K562 (cell line): ENCODE results near the gene SLC2A13. TPM values are rescaled to one million over a fixed set of nuclear protein-coding genes. Genes with fewer than 3 reads are reported as not detected.

Experiments used
- ATAC-seq: fragments of 200-7000 bp; cut with Tn5 transposase; 3 replicates; pipeline ENCODE4 v1.9.1; 2020; ENCODE audit warnings: moderate library complexity
- BruUV-seq: library from RNA; stranded (reverse); fragments of 400-500 nt; replicated peaks from 2 replicates; lab custom pipeline; 2021; lab: Mats Ljungman, UMichigan
- CTCF ChIA-PET: fragments of 300-600 bp; formaldehyde crosslinking; extraction: SDS; loops from one replicate; lab custom pipeline; 2021; ENCODE audit warnings: low intra/inter-chr PET ratio; lab: Yijun Ruan, JAX
- POLR2A ChIA-PET: fragments of 300-600, 350-650 bp; sonication (Branson Sonifier 250); formaldehyde crosslinking; extraction: SDS; loops from one replicate; lab custom pipeline; 2021; ENCODE audit warnings: antibody characterized with exemption, inconsistent platforms; lab: Yijun Ruan, JAX
- DNase-seq, 4 experiments: peaks; one replicate each; pipeline versions ENCODE4 v3.0.0 to v3.0.0-alpha.2; 2011 to 2018; ENCODE audit warnings: low spot score in 3 of 4, mixed read lengths in 3 of 4; ENCODE audit errors: extremely low read depth in 1 of 4
- FAIRE-seq: peaks from 2 replicates; lab custom pipeline; 2011; peaks lifted over from hg19 to GRCh38; lab: Jason Lieb, UNC
- H2AFZ ChIP-seq: 2 replicates; pipeline ENCODE4 v1.6.0; 2011; ENCODE audit warnings: low read depth, low read length, control low read depth, inconsistent platforms
- H3K27ac ChIP-seq: fragments of 200-600 bp; 3 replicates; pipeline ENCODE4 v1.8.0; 2011; ENCODE audit warnings: low read depth, mild to moderate bottlenecking, control low read depth, inconsistent platforms, low read length, moderate library complexity, mixed read lengths; ENCODE audit errors: extremely low read depth
- H3K27me3 ChIP-seq, 2 experiments: fragments of 300-600 bp in 1 of 2; 2 replicates in 1 of 2; 3 replicates in 1 of 2; pipeline versions ENCODE4 v1.6.0 to v1.8.0; 2011; ENCODE audit warnings: inconsistent platforms in 2 of 2, low read length in 2 of 2, mild to moderate bottlenecking in 1 of 2, mixed read lengths in 1 of 2, moderate library complexity in 1 of 2; ENCODE audit not compliant: control insufficient read depth in 2 of 2, insufficient read depth in 2 of 2
- H3K36me3 ChIP-seq: fragments of 300-600 bp; 3 replicates; pipeline ENCODE4 v1.8.0; 2011; ENCODE audit warnings: mild to moderate bottlenecking, low read length, inconsistent platforms; ENCODE audit not compliant: control insufficient read depth, insufficient read depth
- H3K4me1 ChIP-seq, 2 experiments: fragments of 200-600 bp in 1 of 2; replicated peaks in 1 of 2; 2 replicates in 1 of 2; 3 replicates in 1 of 2; pipeline versions ENCODE4 v1.5.1 to v1.8.0; 2011; ENCODE audit warnings: inconsistent platforms in 2 of 2, low read length in 2 of 2, mild to moderate bottlenecking in 1 of 2, mixed read lengths in 1 of 2, moderate library complexity in 1 of 2; ENCODE audit not compliant: control insufficient read depth in 2 of 2, insufficient read depth in 2 of 2
- H3K4me2 ChIP-seq: 2 replicates; pipeline ENCODE4 v1.6.1; 2011; ENCODE audit warnings: low read length, control low read depth, inconsistent platforms, mixed read lengths; ENCODE audit not compliant: insufficient read depth
- H3K4me3 ChIP-seq: fragments of 200-600 bp; sonication (generic), shearing (Covaris generic); 2 replicates; pipeline ENCODE4 v1.5.1; 2016; ENCODE audit warnings: control low read depth, inconsistent platforms
- H3K79me2 ChIP-seq: fragments of 200-600 bp; 3 replicates; pipeline ENCODE4 v1.8.0; 2011; ENCODE audit warnings: low read length, inconsistent platforms; ENCODE audit not compliant: control insufficient read depth, insufficient read depth
- H3K9ac ChIP-seq, 2 experiments: 2 replicates each; pipeline versions ENCODE4 v1.6.0 to v1.6.1; 2011; ENCODE audit warnings: low read depth in 2 of 2, low read length in 2 of 2, control low read depth in 1 of 2, inconsistent platforms in 1 of 2, mild to moderate bottlenecking in 1 of 2, mixed read lengths in 1 of 2; ENCODE audit not compliant: insufficient read depth in 1 of 2
- H3K9me1 ChIP-seq: one replicate; pipeline ENCODE4 v1.6.0; 2011; ENCODE audit warnings: inconsistent platforms, mild to moderate bottlenecking, low read length, moderate library complexity; ENCODE audit not compliant: control insufficient read depth, insufficient read depth
- H3K9me3 ChIP-seq: replicated peaks from 2 replicates; pipeline ENCODE4 v1.5.1; 2011; ENCODE audit warnings: low read depth, low read length, inconsistent platforms; ENCODE audit not compliant: control insufficient read depth, insufficient read depth
- H4K20me1 ChIP-seq: replicated peaks from 2 replicates; pipeline ENCODE4 v1.6.1; 2011; ENCODE audit warnings: low read length, inconsistent platforms, mixed read lengths; ENCODE audit not compliant: control insufficient read depth, insufficient read depth
- ASH1L ChIP-seq: fragments of 450-650 bp; IDR thresholded peaks from 2 replicates; pipeline ENCODE4 v1.6.1; 2018; ENCODE audit warnings: borderline replicate concordance, mild to moderate bottlenecking, low read depth; ENCODE audit not compliant: partially characterized antibody
- ATF1 ChIP-seq, 2 experiments: fragments of 450-650 bp in 1 of 2; IDR thresholded peaks; 2 replicates each; pipeline ENCODE4 v1.6.1; 2016; ENCODE audit warnings: missing compliant biosample characterization in 1 of 2, missing genetic modification characterization in 1 of 2
- CEBPB ChIP-seq: fragments of 450-650 bp; IDR thresholded peaks from 2 replicates; pipeline ENCODE4 v1.6.1; 2016; ENCODE audit warnings: missing genetic modification characterization, missing compliant biosample characterization
- COPS2 ChIP-seq: fragments of 450-650 bp; conservative IDR thresholded peaks from 2 replicates; pipeline ENCODE4 v1.6.1; 2016; ENCODE audit warnings: mild to moderate bottlenecking, moderate library complexity
- MTA3 ChIP-seq: fragments of 450-650 bp; formaldehyde crosslinking; IDR thresholded peaks from 2 replicates; pipeline ENCODE4 v1.6.1; 2017; ENCODE audit warnings: mild to moderate bottlenecking, borderline replicate concordance
- RBM17 ChIP-seq: fragments of 200-400 bp; formaldehyde crosslinking; IDR thresholded peaks from 2 replicates; pipeline ENCODE4 v1.6.1; 2017; ENCODE audit warnings: low read depth, mild to moderate bottlenecking, low read length, borderline replicate concordance
- SIRT6 ChIP-seq: IDR thresholded peaks from one replicate; pipeline ENCODE4 v1.6.1; 2012; ENCODE audit warnings: low read depth, mild to moderate bottlenecking, control low read depth, inconsistent platforms, low read length, moderate library complexity
- SLC30A9 ChIP-seq: fragments of 250-450 bp; sonication (Bioruptor Pico); IDR thresholded peaks from 2 replicates; pipeline ENCODE4 v1.8.0; 2022; ENCODE audit warnings: mild to moderate bottlenecking, moderate library complexity
- ZNF274 ChIP-seq: IDR thresholded peaks from 2 replicates; pipeline ENCODE4 v1.6.1; 2011; ENCODE audit warnings: low read depth, mild to moderate bottlenecking, low read length, moderate library complexity, borderline replicate concordance
- WGBS: fragments of 100-300 bp; shearing (Covaris generic); methylation state at CpG from one replicate; pipeline ENCODE4 v1.1.6; 2016; ENCODE audit warnings: low coverage, mixed read lengths; ENCODE audit not compliant: insufficient coverage; ENCODE audit errors: missing lambda C conversion rate; 5-methylcytosine and 5-hydroxymethylcytosine counted together
- in situ Hi-C: fragments of 300-500 bp; cut with MboI; formaldehyde crosslinking; loops from 4 replicates; pipeline ENCODE4 v1.15.0; 2018; ENCODE audit warnings: inconsistent platforms, mixed read lengths
- intact Hi-C: fragments of 100-400 bp; cut with micrococcal nuclease; formaldehyde crosslinking; loops from 2 replicates; pipeline ENCODE4 v1.14.2; 2022
- polyA plus RNA-seq, 8 experiments: library from polyadenylated mRNA; depleted of rRNA in 4 of 8; stranded (reverse) in 5 of 8; unstranded in 3 of 8; fragments of >200 nt; fragmentation: Nextera tagmentation in 2 of 8; fragmentation: Illumina TruSeq in 1 of 8; extraction: Ambion mirVana in 2 of 8; extraction: Trizol in 1 of 8; gene quantifications; 2 replicates each; pipeline versions ENCODE4 v1.2.1 to v1.2.3, GENCODE V29; 2011 to 2014; ENCODE audit warnings: inconsistent platforms in 1 of 8, missing spikeins in 1 of 8
- total RNA-seq, 7 experiments: library from RNA; depleted of rRNA in 6 of 7; stranded (reverse); fragments of >200 nt in 6 of 7; fragmentation: Illumina TruSeq in 2 of 7; extraction: Trizol in 2 of 7; gene quantifications; 2 replicates each; pipeline versions ENCODE4 v1.2.1 to v1.2.3, GENCODE V29; 2011 to 2021; ENCODE audit warnings: low replicate concordance in 1 of 7
- TF ChIP-seq, protein P1 (sequence below): fragments of 250-450 bp; sonication (Bioruptor Pico); IDR thresholded peaks from 2 replicates; pipeline ENCODE4 v1.4.0; 2020; ENCODE audit warnings: mild to moderate bottlenecking, moderate library complexity
- TF ChIP-seq, protein P2 (sequence below): fragments of 450-650 bp; formaldehyde crosslinking; IDR thresholded peaks from 2 replicates; pipeline ENCODE4 v1.4.0; 2020; ENCODE audit warnings: mild to moderate bottlenecking, moderate library complexity
- TF ChIP-seq, protein P3 (sequence below): sonication (generic); formaldehyde crosslinking; IDR thresholded peaks from 2 replicates; pipeline ENCODE4 v1.8.1; 2023; ENCODE audit warnings: missing genetic modification reagents, mild to moderate bottlenecking, borderline replicate concordance

The SLC2A13 gene
- total and polyA plus RNA-seq, 9 of the 15 experiments (the other 6 are each of a cell fraction or from before 2014, with no cell fraction given) = 1.7 to 12.4 (median 9.0) TPM

DNA sequence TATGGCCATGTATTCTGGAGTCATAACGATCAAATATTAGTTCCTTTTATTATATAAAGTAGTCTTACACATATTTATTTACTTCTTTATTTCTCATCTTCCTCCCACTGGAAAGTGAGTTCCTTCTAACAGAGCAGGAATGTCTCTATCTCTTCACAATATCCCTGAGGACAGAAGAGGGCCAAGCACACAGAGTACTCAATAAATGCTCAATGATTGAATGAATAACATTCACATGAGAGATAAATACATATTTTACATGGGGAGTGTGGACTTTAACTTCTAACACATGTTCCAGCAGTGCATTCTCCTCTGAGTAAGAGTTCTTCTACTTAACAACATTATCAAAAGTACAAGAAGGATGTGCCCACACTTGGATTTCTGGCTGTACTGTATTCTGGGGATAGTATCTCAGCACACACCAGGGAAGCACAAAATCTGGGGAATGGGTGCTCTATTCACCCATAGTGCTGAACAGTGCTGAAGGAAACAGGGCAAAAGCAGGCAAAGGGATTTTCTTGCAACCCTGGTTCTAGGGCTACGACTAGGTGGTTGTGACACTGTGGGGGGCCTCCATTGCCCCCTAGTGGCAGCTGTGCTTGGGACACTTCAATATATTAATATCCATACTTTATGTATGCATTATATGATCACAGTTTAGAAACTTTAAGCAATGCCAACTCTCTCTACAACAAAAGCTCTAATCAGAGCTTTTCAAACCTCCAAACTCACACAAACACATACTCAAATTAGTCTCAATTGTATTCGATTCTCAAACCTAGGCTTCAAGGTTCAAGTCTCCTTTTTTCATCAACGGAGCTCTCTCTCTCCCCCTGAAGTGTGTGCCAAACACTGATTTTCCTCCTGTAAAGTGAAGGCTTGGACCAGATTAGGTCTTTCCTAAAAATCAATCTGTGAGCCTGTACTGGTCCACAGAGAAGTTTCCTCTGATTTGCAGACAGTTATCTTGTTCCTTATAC is 115.5 kb downstream of the SLC2A13 start:
- peak; percentile 86 for FAIRE-seq
- 40% methylated on average over 4 of the region's 4 CpGs for WGBS
- TF ChIP-seq, protein P1, sequence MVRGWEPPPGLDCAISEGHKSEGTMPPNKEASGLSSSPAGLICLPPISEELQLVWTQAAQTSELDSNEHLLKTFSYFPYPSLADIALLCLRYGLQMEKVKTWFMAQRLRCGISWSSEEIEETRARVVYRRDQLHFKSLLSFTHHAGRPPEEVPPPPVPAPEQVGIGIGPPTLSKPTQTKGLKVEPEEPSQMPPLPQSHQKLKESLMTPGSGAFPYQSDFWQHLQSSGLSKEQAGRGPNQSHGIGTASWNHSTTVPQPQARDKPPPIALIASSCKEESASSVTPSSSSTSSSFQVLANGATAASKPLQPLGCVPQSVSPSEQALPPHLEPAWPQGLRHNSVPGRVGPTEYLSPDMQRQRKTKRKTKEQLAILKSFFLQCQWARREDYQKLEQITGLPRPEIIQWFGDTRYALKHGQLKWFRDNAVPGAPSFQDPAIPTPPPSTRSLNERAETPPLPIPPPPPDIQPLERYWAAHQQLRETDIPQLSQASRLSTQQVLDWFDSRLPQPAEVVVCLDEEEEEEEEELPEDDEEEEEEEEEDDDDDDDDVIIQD (CRISPR knock-in tag) = no peak
- TF ChIP-seq ASH1L = no peak
- TF ChIP-seq MTA3 = no peak
- TF ChIP-seq, protein P2, sequence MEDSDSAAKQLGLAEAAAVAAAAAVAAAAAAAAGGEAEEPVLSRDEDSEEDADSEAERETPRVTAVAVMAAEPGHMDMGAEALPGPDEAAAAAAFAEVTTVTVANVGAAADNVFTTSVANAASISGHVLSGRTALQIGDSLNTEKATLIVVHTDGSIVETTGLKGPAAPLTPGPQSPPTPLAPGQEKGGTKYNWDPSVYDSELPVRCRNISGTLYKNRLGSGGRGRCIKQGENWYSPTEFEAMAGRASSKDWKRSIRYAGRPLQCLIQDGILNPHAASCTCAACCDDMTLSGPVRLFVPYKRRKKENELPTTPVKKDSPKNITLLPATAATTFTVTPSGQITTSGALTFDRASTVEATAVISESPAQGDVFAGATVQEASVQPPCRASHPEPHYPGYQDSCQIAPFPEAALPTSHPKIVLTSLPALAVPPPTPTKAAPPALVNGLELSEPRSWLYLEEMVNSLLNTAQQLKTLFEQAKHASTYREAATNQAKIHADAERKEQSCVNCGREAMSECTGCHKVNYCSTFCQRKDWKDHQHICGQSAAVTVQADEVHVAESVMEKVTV = peak; percentile 28; the same call in 1 of the 2 replicates
- TF ChIP-seq CEBPB (tag) = peak; percentile 33; the same call in 1 of the 2 replicates
- no peak for TF ChIP-seq ZNF274
- no peak for TF ChIP-seq COPS2
- TF ChIP-seq, protein P3, sequence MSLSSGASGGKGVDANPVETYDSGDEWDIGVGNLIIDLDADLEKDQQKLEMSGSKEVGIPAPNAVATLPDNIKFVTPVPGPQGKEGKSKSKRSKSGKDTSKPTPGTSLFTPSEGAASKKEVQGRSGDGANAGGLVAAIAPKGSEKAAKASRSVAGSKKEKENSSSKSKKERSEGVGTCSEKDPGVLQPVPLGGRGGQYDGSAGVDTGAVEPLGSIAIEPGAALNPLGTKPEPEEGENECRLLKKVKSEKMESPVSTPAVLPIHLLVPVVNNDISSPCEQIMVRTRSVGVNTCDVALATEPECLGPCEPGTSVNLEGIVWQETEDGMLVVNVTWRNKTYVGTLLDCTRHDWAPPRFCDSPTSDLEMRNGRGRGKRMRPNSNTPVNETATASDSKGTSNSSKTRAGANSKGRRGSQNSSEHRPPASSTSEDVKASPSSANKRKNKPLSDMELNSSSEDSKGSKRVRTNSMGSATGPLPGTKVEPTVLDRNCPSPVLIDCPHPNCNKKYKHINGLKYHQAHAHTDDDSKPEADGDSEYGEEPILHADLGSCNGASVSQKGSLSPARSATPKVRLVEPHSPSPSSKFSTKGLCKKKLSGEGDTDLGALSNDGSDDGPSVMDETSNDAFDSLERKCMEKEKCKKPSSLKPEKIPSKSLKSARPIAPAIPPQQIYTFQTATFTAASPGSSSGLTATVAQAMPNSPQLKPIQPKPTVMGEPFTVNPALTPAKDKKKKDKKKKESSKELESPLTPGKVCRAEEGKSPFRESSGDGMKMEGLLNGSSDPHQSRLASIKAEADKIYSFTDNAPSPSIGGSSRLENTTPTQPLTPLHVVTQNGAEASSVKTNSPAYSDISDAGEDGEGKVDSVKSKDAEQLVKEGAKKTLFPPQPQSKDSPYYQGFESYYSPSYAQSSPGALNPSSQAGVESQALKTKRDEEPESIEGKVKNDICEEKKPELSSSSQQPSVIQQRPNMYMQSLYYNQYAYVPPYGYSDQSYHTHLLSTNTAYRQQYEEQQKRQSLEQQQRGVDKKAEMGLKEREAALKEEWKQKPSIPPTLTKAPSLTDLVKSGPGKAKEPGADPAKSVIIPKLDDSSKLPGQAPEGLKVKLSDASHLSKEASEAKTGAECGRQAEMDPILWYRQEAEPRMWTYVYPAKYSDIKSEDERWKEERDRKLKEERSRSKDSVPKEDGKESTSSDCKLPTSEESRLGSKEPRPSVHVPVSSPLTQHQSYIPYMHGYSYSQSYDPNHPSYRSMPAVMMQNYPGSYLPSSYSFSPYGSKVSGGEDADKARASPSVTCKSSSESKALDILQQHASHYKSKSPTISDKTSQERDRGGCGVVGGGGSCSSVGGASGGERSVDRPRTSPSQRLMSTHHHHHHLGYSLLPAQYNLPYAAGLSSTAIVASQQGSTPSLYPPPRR = no peak
- TF ChIP-seq SLC30A9 (CRISPR knock-in tag) = no peak
- TF ChIP-seq SIRT6 = no peak
- no peak for TF ChIP-seq RBM17
- no peak for TF ChIP-seq ATF1 (CRISPR knock-in tag; IDR thresholded peaks at IDR 0.05)
- 0 out of 2 replicates have a peak, but pooled peaks have one; percentile 23 for TF ChIP-seq ATF1 (tag; IDR thresholded peaks at IDR 0.05)

More for the DNA sequence above, 115.5 kb downstream of the SLC2A13 start:
- H3K4me1 ChIP-seq = no peaks in the 10 kb centered on the region
- POLR2A ChIA-PET = no interaction called here
- no peak overlapping the region for H3K4me2 ChIP-seq
- BruUV-seq = no TSS peak
- H3K9ac ChIP-seq = no peak overlapping the region
- in situ Hi-C loops = no loop called here
- H3K9me1 ChIP-seq = no peaks in the 10 kb centered on the region
- H3K4me3 ChIP-seq = no peak overlapping the region
- no peaks in the 10 kb centered on the region for H4K20me1 ChIP-seq
- H2AFZ ChIP-seq = no peak overlapping the region
- peak; percentile 96 for ATAC-seq
- no peaks in the 10 kb centered on the region for H3K36me3 ChIP-seq
- DNase-seq = peak; percentile 49 to 69 (median 53)
- no peak overlapping the region for H3K27ac ChIP-seq
- intact Hi-C loops = loop anchor here (1.0 to 2.0 kb wide), 2 partner anchors 225 to 404 kb away; no protein-coding TSS in a partner anchor
- no peaks in the 10 kb centered on the region for H3K79me2 ChIP-seq
- no peaks in the 10 kb centered on the region for H3K9me3 ChIP-seq
- no peaks in the 10 kb centered on the region for H3K27me3 ChIP-seq
- CTCF ChIA-PET = interaction anchor here (0.7 to 1.1 kb wide), 3 partner anchors 166 to 225 kb away, joined by 3 to 5 read pairs (median 5); no protein-coding TSS in a partner anchor
